Right lobe of liver (tissue), 6 donors: ENCODE measurements around the gene MOGAT1. TPM values are rescaled to one million over a fixed set of nuclear protein-coding genes. Genes with fewer than 3 reads are reported as not detected.

Source experiments
- ATAC-seq, 4 donors: fragments of 200-7000 bp; cut with Tn5 transposase; one replicate each; pipeline ENCODE4 v1.9.1; 2020; ENCODE audit warnings: mild to moderate bottlenecking in 4 of 4, moderate library complexity in 4 of 4
- DNase-seq, 3 donors: peaks; one replicate each; pipeline ENCODE4 v3.0.0-alpha.2; 2020
- H3K27ac ChIP-seq, 3 donors: fragments of 200-600 bp; one replicate each; pipeline ENCODE4 v1.8.0; 2022
- H3K27me3 ChIP-seq, 2 donors: fragments of 200-600 bp; one replicate each; pipeline ENCODE4 v1.8.0; 2022
- H3K36me3 ChIP-seq, 4 donors: fragments of 200-600 bp; sonication (generic) in 1 of 4; one replicate each; pipeline versions ENCODE4 v1.5.1 to v1.8.0; 2017 to 2022; ENCODE audit warnings: control low read depth in 1 of 4
- H3K4me1 ChIP-seq, 4 donors: fragments of 200-600 bp; sonication (generic) in 1 of 4; one replicate each; pipeline versions ENCODE4 v1.5.1 to v1.8.0; 2017 to 2022; ENCODE audit warnings: control low read depth in 1 of 4
- H3K4me3 ChIP-seq, 3 donors: fragments of 200-600 bp; one replicate each; pipeline ENCODE4 v1.8.0; 2022
- H3K9me3 ChIP-seq, 4 donors: fragments of 200-600 bp; sonication (generic) in 1 of 4; one replicate each; pipeline versions ENCODE4 v1.5.1 to v1.8.0; 2017 to 2022; ENCODE audit warnings: control low read depth in 1 of 4
- POLR2A ChIP-seq: fragments of 450-650 bp; IDR thresholded peaks from one replicate; pipeline ENCODE4 v1.6.1; 2017; ENCODE audit warnings: antibody characterized with exemption, mild to moderate bottlenecking
- WGBS: methylation state at CpG from one replicate; pipeline ENCODE4 v1.1.6; 2018; ENCODE audit warnings: low coverage, low lambda C conversion rate; ENCODE audit not compliant: insufficient coverage; ENCODE audit errors: missing lambda C conversion rate; 5-methylcytosine and 5-hydroxymethylcytosine counted together
- intact Hi-C, 2 donors: fragments of 100-400 bp; cut with DNase I; formaldehyde crosslinking; loops; one replicate each; pipeline versions ENCODE4 v1.11.2 to v1.14.1; 2022
- total RNA-seq, 6 experiments: library from RNA; depleted of rRNA in 2 of 6; stranded (reverse); fragments of >200 nt in 2 of 6; fragmentation: NEBNext Ultra II Directional in 3 of 6; extraction: Animal tissue kit (Norgen Biotek cat#: 25700) in 3 of 6; gene quantifications; one replicate each; pipeline versions ENCODE4 v1.1.0 to v1.2.4, GENCODE V29; 2016 to 2023
- TF ChIP-seq, protein P1 (sequence below), 4 donors: fragments of 200-600 bp in 3 of 4; fragments of 450-650 bp in 1 of 4; IDR thresholded peaks; one replicate each; pipeline versions ENCODE4 v1.5.1 to v1.8.0; 2016 to 2022; ENCODE audit warnings: antibody characterized with exemption in 4 of 4, mild to moderate bottlenecking in 2 of 4
- donor health status: DM: no; HTN: yes; CAD: no.
- donor health status: DM: no; HTN: no; CAD: no.
- donor health status: DM: no; HTN: no; CAD: no.
- donor health status: DM: no; HTN: yes; CAD: no.
- donor health status: DM: no; HTN: yes; CAD: no.

MOGAT1 gene
- total RNA-seq, 6 experiments from 2014 or later: 0.50 to 8.1 (median 3.4) TPM

DNA sequence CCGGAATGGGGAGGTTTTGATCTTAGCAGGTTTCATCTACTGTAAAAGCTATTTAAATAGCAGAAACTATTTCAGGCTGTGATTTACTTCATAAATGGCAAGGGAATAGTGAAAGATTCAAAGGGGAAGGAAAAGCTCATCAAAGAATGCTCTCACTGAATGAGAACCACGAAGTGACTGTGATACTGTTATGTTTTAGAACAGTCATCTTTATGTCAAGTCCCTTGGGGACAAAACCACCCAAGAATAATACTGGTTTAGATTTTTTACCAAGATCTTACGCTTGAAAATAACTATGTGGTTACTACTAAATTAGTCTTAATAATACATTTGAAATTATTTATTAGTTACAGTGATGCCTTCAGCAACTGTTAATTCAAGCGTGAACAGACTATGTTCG is 43.7 kb upstream of the MOGAT1 start:
- no peak for ATAC-seq
- no peaks in the 10 kb centered on the region for H3K4me1 ChIP-seq
- TF ChIP-seq, protein P1, sequence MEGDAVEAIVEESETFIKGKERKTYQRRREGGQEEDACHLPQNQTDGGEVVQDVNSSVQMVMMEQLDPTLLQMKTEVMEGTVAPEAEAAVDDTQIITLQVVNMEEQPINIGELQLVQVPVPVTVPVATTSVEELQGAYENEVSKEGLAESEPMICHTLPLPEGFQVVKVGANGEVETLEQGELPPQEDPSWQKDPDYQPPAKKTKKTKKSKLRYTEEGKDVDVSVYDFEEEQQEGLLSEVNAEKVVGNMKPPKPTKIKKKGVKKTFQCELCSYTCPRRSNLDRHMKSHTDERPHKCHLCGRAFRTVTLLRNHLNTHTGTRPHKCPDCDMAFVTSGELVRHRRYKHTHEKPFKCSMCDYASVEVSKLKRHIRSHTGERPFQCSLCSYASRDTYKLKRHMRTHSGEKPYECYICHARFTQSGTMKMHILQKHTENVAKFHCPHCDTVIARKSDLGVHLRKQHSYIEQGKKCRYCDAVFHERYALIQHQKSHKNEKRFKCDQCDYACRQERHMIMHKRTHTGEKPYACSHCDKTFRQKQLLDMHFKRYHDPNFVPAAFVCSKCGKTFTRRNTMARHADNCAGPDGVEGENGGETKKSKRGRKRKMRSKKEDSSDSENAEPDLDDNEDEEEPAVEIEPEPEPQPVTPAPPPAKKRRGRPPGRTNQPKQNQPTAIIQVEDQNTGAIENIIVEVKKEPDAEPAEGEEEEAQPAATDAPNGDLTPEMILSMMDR (IDR thresholded peaks at IDR 0.05): no peak
- TF ChIP-seq POLR2A: no peak
- H3K27ac ChIP-seq: no peak overlapping the region
- no peak for DNase-seq
- 85% methylated on average over 5 of the region's 5 CpGs for WGBS
- H3K36me3 ChIP-seq: peaks cover 5 to 83% (median 35%) of the 10 kb centered on the region in 4 donors
- no peaks in the 10 kb centered on the region for H3K9me3 ChIP-seq
- intact Hi-C loops: no loop called here
- H3K27me3 ChIP-seq: no peaks in the 10 kb centered on the region
- H3K4me3 ChIP-seq: no peak overlapping the region

DNA sequence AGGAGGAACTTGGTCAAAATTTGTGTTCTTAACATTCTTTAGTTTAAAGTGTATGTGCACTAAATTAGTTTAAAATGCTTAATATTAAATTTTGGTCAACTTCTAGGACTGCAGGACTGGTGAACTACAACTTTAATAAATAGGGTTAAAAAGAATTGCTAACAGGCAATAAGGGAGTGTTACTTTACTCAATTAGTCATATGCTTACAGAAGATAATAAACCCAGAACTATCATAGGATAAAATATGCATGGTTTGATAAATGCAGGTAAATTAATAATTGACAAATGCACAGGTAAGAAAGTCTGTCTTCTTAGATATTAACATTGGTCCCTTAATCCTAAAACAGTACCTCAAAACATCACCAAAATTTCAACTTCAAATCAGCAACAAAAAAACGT is 36.2 kb upstream of the MOGAT1 start:
- intact Hi-C loops: no loop called here
- Histone ChIP-seq H3K9me3 (no peaks in the 10 kb centered on the region), H3K4me3 (no peak overlapping the region), H3K27me3 (no peaks in the 10 kb centered on the region), H3K27ac (no peak overlapping the region), H3K36me3 (peaks cover 2 to 66% (median 13%) of the 10 kb centered on the region in 4 donors), H3K4me1 (no peaks in the 10 kb centered on the region)
- ATAC-seq (no peak), DNase-seq (no peak)
- WGBS: 93% methylated on average over 1 of the region's 1 CpG
- no peak for TF ChIP-seq POLR2A
- TF ChIP-seq, protein P1 (IDR thresholded peaks at IDR 0.05): no peak

DNA sequence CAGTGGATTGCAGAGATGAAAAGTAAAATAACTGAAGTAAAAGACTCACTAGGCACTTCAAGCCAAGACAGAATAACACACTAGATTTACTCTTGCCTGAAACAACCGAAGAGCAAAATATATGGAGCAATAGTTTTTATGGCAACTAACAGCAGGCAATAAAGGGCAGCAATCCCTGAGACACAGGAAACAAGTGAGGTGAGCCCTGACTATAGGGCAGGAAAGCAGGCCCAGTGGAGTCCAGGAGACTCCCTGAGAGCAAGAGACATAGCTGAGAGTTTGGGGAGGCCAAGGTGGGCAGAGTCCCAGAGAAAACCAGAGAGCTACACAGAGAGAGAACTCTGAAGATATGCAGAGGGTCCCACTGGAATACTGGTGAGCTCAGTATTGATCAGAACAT is 34.4 kb upstream of the MOGAT1 start:
- intact Hi-C loops: no loop called here
- H3K4me3 ChIP-seq: no peak overlapping the region
- H3K9me3 ChIP-seq: no peaks in the 10 kb centered on the region
- no CpG with 5 or more reads among the region's 1 CpG for WGBS
- ATAC-seq (no peak), DNase-seq (no peak)
- H3K36me3 ChIP-seq: peaks cover 0 to 54% (median 6%) of the 10 kb centered on the region in 4 donors
- no peaks in the 10 kb centered on the region for H3K4me1 ChIP-seq
- no peak for TF ChIP-seq POLR2A
- TF ChIP-seq, protein P1 (IDR thresholded peaks at IDR 0.05): no peak
- no peaks in the 10 kb centered on the region for H3K27me3 ChIP-seq
- H3K27ac ChIP-seq: no peak overlapping the region

DNA sequence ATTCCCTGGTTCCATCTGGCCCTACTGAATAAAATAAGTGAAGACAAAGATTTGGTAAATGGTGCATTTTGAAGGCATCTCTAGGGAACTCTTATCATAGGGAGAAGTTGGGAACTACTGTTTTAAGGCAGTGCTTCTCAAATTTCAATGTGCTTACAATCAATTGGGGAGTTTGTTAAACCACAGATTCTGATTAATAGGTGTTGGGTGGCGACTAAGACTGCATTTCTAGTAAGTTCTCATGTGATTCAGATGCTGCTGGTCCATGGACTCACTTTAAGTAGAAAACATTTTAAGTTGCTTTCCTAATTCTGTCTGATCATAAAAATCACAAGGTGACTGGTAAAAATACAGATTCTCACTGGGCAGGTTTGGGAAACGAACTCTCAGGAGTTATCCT is 30.1 kb upstream of the MOGAT1 start:
- H3K36me3 ChIP-seq: peaks cover 0 to 41% (median 7%) of the 10 kb centered on the region in 4 donors
- no peak for ATAC-seq
- no peaks in the 10 kb centered on the region for H3K9me3 ChIP-seq
- intact Hi-C loops: no loop called here
- no peak for TF ChIP-seq POLR2A
- TF ChIP-seq, protein P1 (IDR thresholded peaks at IDR 0.05): no peak
- no peak overlapping the region for H3K4me3 ChIP-seq
- H3K27ac ChIP-seq: no peak overlapping the region
- no peak for DNase-seq
- H3K4me1 ChIP-seq: no peaks in the 10 kb centered on the region
- no peaks in the 10 kb centered on the region for H3K27me3 ChIP-seq
- 89% methylated on average over 2 of the region's 2 CpGs for WGBS

DNA sequence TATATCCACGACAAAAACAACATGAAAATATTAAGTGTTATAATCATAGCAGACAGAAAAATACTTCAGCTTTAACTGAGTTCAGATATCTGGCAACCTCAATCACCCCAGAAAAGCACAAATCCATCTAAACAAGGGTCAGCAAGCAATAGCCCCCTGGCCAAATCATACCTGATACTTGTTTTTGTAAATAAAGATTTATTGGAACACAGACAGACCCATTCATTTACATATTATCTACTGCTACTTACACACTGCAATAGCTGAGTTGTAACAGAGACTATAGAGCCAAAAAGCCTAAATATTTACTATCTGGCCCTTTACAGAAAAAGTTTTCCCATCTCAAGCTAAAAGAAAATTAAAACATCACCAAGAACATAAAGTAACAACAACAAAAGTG is 28.3 kb upstream of the MOGAT1 start:
- no peak overlapping the region for H3K4me3 ChIP-seq
- H3K27ac ChIP-seq: no peak overlapping the region
- intact Hi-C loops: no loop called here
- H3K27me3 ChIP-seq: no peaks in the 10 kb centered on the region
- TF ChIP-seq, protein P1 (IDR thresholded peaks at IDR 0.05): no peak
- no peak for DNase-seq
- 80% methylated on average over 1 of the region's 1 CpG for WGBS
- H3K36me3 ChIP-seq: peaks cover 0 to 48% (median 6%) of the 10 kb centered on the region in 4 donors
- ATAC-seq: no peak
- H3K9me3 ChIP-seq: no peaks in the 10 kb centered on the region
- no peaks in the 10 kb centered on the region for H3K4me1 ChIP-seq
